GM12878 (cell line): ENCODE results near the gene DENND1B. TPM values are rescaled to one million over a fixed set of nuclear protein-coding genes. Genes with fewer than 3 reads are reported as not detected.

Source experiments
- ATAC-seq: fragments of 200-7000 bp; cut with Tn5 transposase; 3 replicates; pipeline ENCODE4 v1.9.1; 2020; ENCODE audit warnings: mild to moderate bottlenecking, moderate library complexity
- BruUV-seq: library from RNA; stranded (reverse); fragments of 400-500 nt; replicated peaks from 2 replicates; lab custom pipeline; 2021; lab: Mats Ljungman, UMichigan
- CTCF ChIA-PET: fragments of 300-600 bp; sonication (Branson Sonifier 250); formaldehyde crosslinking; extraction: SDS; loops from one replicate; lab custom pipeline; 2021; ENCODE audit warnings: inconsistent platforms; lab: Yijun Ruan, JAX
- POLR2A ChIA-PET: fragments of 350-600 bp; formaldehyde crosslinking; extraction: SDS; loops from one replicate; lab custom pipeline; 2021; ENCODE audit warnings: inconsistent platforms; lab: Charles Lee
- RAD21 ChIA-PET: fragments of 300-600 bp; sonication (Branson Sonifier 250); formaldehyde crosslinking; loops from one replicate; lab custom pipeline; 2023; ENCODE audit warnings: antibody characterized with exemption; ENCODE audit not compliant: unreplicated experiment; lab: Charles Lee
- SMC1A ChIA-PET: fragments of 300-600 bp; sonication (Branson Sonifier 250); formaldehyde crosslinking; loops from one replicate; lab custom pipeline; 2023; ENCODE audit not compliant: unreplicated experiment, uncharacterized antibody; lab: Charles Lee
- DNase-seq: peaks from one replicate; pipeline ENCODE4 v3.0.0-alpha.2; 2011; ENCODE audit warnings: low read depth, low spot score
- FAIRE-seq: peaks from 3 replicates; lab custom pipeline; 2011; peaks lifted over from hg19 to GRCh38; lab: Jason Lieb, UNC
- H2AFZ ChIP-seq: 2 replicates; pipeline ENCODE4 v1.6.0; 2011; ENCODE audit warnings: low read depth, low read length, control low read depth; ENCODE audit not compliant: control insufficient read depth
- H3K27ac ChIP-seq: 2 replicates; pipeline ENCODE4 v1.5.1; 2011; ENCODE audit warnings: control low read depth; ENCODE audit not compliant: control insufficient read depth, insufficient read depth
- H3K27me3 ChIP-seq, 2 experiments: replicated peaks in 1 of 2; 2 replicates each; pipeline versions ENCODE4 v1.6.0 to v1.6.1; 2011; ENCODE audit warnings: low read length in 1 of 2; ENCODE audit not compliant: control insufficient read depth in 2 of 2, insufficient read depth in 2 of 2
- H3K36me3 ChIP-seq, 2 experiments: 2 replicates each; pipeline ENCODE4 v1.5.1; 2011; ENCODE audit warnings: low read length in 1 of 2; ENCODE audit not compliant: control insufficient read depth in 2 of 2, insufficient read depth in 2 of 2
- H3K4me1 ChIP-seq: 2 replicates; pipeline ENCODE4 v1.6.1; 2011; ENCODE audit warnings: mild to moderate bottlenecking, low read length, moderate library complexity, mixed read lengths; ENCODE audit not compliant: control insufficient read depth, insufficient read depth
- H3K4me2 ChIP-seq: 2 replicates; pipeline ENCODE4 v1.6.0; 2011; ENCODE audit warnings: control low read depth; ENCODE audit not compliant: control insufficient read depth, insufficient read depth
- H3K4me3 ChIP-seq: fragments of 200-600 bp; sonication (generic); 2 replicates; pipeline ENCODE4 v1.5.1; 2016
- H3K79me2 ChIP-seq: 2 replicates; pipeline ENCODE4 v1.6.0; 2011; ENCODE audit warnings: low read length; ENCODE audit not compliant: control insufficient read depth, insufficient read depth
- H3K9ac ChIP-seq: 2 replicates; pipeline ENCODE4 v1.8.0; 2011; ENCODE audit warnings: low read length, control low read depth, mixed read lengths; ENCODE audit not compliant: control insufficient read depth, insufficient read depth
- H3K9me3 ChIP-seq: replicated peaks from 3 replicates; pipeline ENCODE4 v1.5.1; 2011; ENCODE audit warnings: mild to moderate bottlenecking, low read length; ENCODE audit not compliant: control insufficient read depth, insufficient read depth
- H4K20me1 ChIP-seq: 2 replicates; pipeline ENCODE4 v1.6.0; 2011; ENCODE audit not compliant: control insufficient read depth, insufficient read depth
- ATF2 ChIP-seq: IDR thresholded peaks from 2 replicates; pipeline ENCODE4 v1.6.1; 2012; ENCODE audit warnings: low read length, inconsistent platforms
- ESRRA ChIP-seq: IDR thresholded peaks from 2 replicates; pipeline ENCODE4 v1.6.1; 2012; ENCODE audit warnings: mild to moderate bottlenecking, low read length, improper control_type of control experiment
- GABPA ChIP-seq: IDR thresholded peaks from 2 replicates; pipeline ENCODE4 v1.6.1; 2014; ENCODE audit warnings: antibody characterized with exemption, low read depth, mild to moderate bottlenecking, inconsistent platforms
- HDGF ChIP-seq: fragments of 450-650 bp; IDR thresholded peaks from 2 replicates; pipeline ENCODE4 v1.6.1; 2016; ENCODE audit warnings: antibody characterized with exemption
- MEF2B ChIP-seq: fragments of 450-650 bp; IDR thresholded peaks from 2 replicates; pipeline ENCODE4 v1.6.1; 2018; ENCODE audit warnings: mild to moderate bottlenecking, moderate library complexity; ENCODE audit not compliant: partially characterized antibody, poor library complexity, severe bottlenecking
- MXI1 ChIP-seq: fragments of 150-350 bp; IDR thresholded peaks from 2 replicates; pipeline ENCODE4 v1.6.1; 2011; ENCODE audit warnings: low read depth, mild to moderate bottlenecking, inconsistent platforms, low read length, improper control_type of control experiment
- NFYA ChIP-seq: IDR thresholded peaks from 2 replicates; pipeline ENCODE4 v1.6.1; 2011; ENCODE audit warnings: low read depth, mild to moderate bottlenecking, low read length, improper control_type of control experiment, borderline replicate concordance
- POLR2AphosphoS2 ChIP-seq: IDR thresholded peaks from 2 replicates; pipeline ENCODE4 v1.6.1; 2011; ENCODE audit warnings: low read depth, mild to moderate bottlenecking, low read length, improper control_type of control experiment, moderate library complexity
- POU2F2 ChIP-seq: IDR thresholded peaks from 3 replicates; pipeline ENCODE4 v1.6.1; 2011; ENCODE audit warnings: low read depth, mild to moderate bottlenecking, low read length, borderline replicate concordance
- REST ChIP-seq: IDR thresholded peaks from 2 replicates; pipeline ENCODE4 v1.6.1; 2012; ENCODE audit warnings: mild to moderate bottlenecking, low read depth, low read length
- SMAD5 ChIP-seq: IDR thresholded peaks from 2 replicates; pipeline ENCODE4 v1.6.1; 2016; ENCODE audit warnings: antibody characterized with exemption, low read depth
- TBL1XR1 ChIP-seq: IDR thresholded peaks from 2 replicates; pipeline ENCODE4 v1.6.1; 2012; ENCODE audit warnings: low read depth, low read length, improper control_type of control experiment
- ZNF207 ChIP-seq: fragments of 450-650 bp; IDR thresholded peaks from 2 replicates; pipeline ENCODE4 v1.6.1; 2014; ENCODE audit warnings: antibody characterized with exemption, mild to moderate bottlenecking, borderline replicate concordance
- WGBS: methylation state at CpG from one replicate; pipeline ENCODE4 v1.1.6; 2016; ENCODE audit warnings: low lambda C conversion rate; ENCODE audit not compliant: insufficient replicate concordance, insufficient coverage; ENCODE audit errors: missing lambda C conversion rate; 5-methylcytosine and 5-hydroxymethylcytosine counted together
- in situ Hi-C: fragments of 300-500 bp; cut with MboI; formaldehyde crosslinking; loops from 9 replicates; pipeline ENCODE4 v1.14.3; 2018; ENCODE audit warnings: mixed read lengths
- intact Hi-C: fragments of 100-400 bp; cut with micrococcal nuclease; formaldehyde crosslinking; loops from one replicate; pipeline ENCODE4 v1.14.2; 2022; ENCODE audit not compliant: unreplicated experiment
- polyA plus RNA-seq, 11 experiments: library from polyadenylated mRNA; depleted of rRNA in 4 of 11; unstranded in 6 of 11; stranded (reverse) in 5 of 11; fragments of >200 nt; fragmentation: Nextera tagmentation in 4 of 11; fragmentation: Illumina TruSeq in 1 of 11; extraction: Ambion mirVana in 4 of 11; extraction: Trizol in 1 of 11; gene quantifications; 1 replicate in 1 of 11; 2 replicates in 10 of 11; pipeline versions ENCODE4 v1.2.1 to v1.2.3, GENCODE V29; 2011 to 2016; ENCODE audit warnings: inconsistent platforms in 2 of 11, missing spikeins in 2 of 11, low read depth in 1 of 11
- total RNA-seq, 4 experiments: library from RNA; depleted of rRNA in 3 of 4; stranded (reverse); fragments of >200 nt in 3 of 4; fragmentation: Illumina TruSeq in 1 of 4; extraction: Trizol in 1 of 4; gene quantifications; 2 replicates each; pipeline versions ENCODE4 v1.2.1 to v1.2.3, GENCODE V29; 2013 to 2021
- TF ChIP-seq, protein P1 (sequence below): IDR thresholded peaks from 2 replicates; pipeline ENCODE4 v1.6.1; 2012; ENCODE audit warnings: low read depth, low read length, improper control_type of control experiment

The DENND1B gene
- total and polyA plus RNA-seq, 10 of the 15 experiments (the other 5 are each of a cell fraction or from before 2014, with no cell fraction given): 1.7 to 10.7 (median 8.0) TPM

DNA sequence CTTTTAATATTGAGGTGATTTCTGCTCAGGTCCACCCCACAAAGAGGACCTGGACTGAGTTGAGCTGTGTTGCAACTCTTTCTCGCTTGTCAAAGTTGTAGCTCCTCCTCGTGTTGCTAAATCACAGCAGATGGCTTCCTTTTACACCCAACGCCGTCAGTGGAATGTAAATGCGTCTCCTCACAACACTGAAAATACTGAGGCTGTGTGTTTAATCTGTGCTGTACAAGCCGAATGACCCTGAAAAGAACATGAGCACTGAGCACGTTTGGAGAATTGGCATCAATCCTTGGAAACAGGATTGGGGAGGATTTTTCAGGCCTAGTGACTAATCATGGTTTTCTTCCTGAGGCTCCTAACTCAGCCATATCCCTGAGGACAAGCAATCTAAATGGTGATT, 311.2 kb downstream of the DENND1B start:
- RAD21 ChIA-PET: no interaction called here
- no peak overlapping the region for H3K9ac ChIP-seq
- no peak overlapping the region for H2AFZ ChIP-seq
- in situ Hi-C loops (no loop called here), intact Hi-C loops (no loop called here)
- 41% methylated on average over 7 of the region's 7 CpGs for whole genome bisulfite sequencing
- no peaks in the 10 kb centered on the region for H4K20me1 ChIP-seq
- no peak overlapping the region for H3K4me2 ChIP-seq
- SMC1A ChIA-PET: no interaction called here
- H3K79me2 ChIP-seq: no peaks in the 10 kb centered on the region
- ATAC-seq: no peak
- POLR2A ChIA-PET: no interaction called here
- H3K4me1 ChIP-seq: no peaks in the 10 kb centered on the region
- no peak overlapping the region for H3K4me3 ChIP-seq
- TF ChIP-seq POU2F2 (no peak), POLR2AphosphoS2 (no peak), HDGF (no peak), GABPA (no peak)
- TF ChIP-seq, protein P1, sequence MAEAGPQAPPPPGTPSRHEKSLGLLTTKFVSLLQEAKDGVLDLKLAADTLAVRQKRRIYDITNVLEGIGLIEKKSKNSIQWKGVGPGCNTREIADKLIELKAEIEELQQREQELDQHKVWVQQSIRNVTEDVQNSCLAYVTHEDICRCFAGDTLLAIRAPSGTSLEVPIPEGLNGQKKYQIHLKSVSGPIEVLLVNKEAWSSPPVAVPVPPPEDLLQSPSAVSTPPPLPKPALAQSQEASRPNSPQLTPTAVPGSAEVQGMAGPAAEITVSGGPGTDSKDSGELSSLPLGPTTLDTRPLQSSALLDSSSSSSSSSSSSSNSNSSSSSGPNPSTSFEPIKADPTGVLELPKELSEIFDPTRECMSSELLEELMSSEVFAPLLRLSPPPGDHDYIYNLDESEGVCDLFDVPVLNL: no peak
- FAIRE-seq: no peak
- H3K27ac ChIP-seq: no peak overlapping the region
- no peak for DNase-seq
- BruUV-seq: no TSS peak
- H3K9me3 ChIP-seq: no peaks in the 10 kb centered on the region
- H3K27me3 ChIP-seq: no peaks in the 10 kb centered on the region
- CTCF ChIA-PET: no interaction called here
- no peaks in the 10 kb centered on the region for H3K36me3 ChIP-seq

DNA sequence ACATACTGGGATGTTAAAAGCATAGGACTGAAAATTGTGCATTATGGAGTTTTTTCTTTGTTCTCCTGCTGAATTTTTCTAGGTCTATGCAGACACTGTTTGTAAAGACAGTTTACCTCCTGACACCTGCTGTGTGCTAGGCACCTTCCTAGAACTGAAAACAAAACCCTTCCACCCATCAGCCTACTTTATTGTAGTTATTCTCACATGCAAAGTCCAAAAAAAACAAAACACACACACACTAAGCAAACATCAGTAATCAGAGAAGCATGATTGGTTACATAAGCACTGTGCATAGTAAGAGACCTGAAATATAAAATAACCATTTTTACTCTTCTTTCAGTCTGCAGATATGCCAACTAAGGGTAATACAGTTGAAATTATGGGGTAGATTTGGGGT, 312.1 kb downstream of the DENND1B start:
- RAD21 ChIA-PET: no interaction called here
- DNase-seq: no peak
- no peak overlapping the region for H2AFZ ChIP-seq
- ATAC-seq: no peak
- SMC1A ChIA-PET: no interaction called here
- no peak overlapping the region for H3K4me2 ChIP-seq
- H3K27ac ChIP-seq: no peak overlapping the region
- no peaks in the 10 kb centered on the region for H3K27me3 ChIP-seq
- no peaks in the 10 kb centered on the region for H3K36me3 ChIP-seq
- no peak overlapping the region for H3K9ac ChIP-seq
- H3K4me3 ChIP-seq: no peak overlapping the region
- BruUV-seq: no TSS peak
- POLR2A ChIA-PET: no interaction called here
- no peaks in the 10 kb centered on the region for H4K20me1 ChIP-seq
- H3K9me3 ChIP-seq: no peaks in the 10 kb centered on the region
- intact Hi-C loops (no loop called here), in situ Hi-C loops (no loop called here)
- H3K4me1 ChIP-seq: no peaks in the 10 kb centered on the region
- CTCF ChIA-PET: no interaction called here
- FAIRE-seq: no peak
- no peaks in the 10 kb centered on the region for H3K79me2 ChIP-seq
- TF ChIP-seq GABPA: no peak
- TF ChIP-seq ATF2: no peak
- no peak for TF ChIP-seq REST
- no peak for TF ChIP-seq TBL1XR1
- TF ChIP-seq NFYA: no peak
- no peak for TF ChIP-seq ZNF207
- no peak for TF ChIP-seq ESRRA
- no peak for TF ChIP-seq SMAD5
- TF ChIP-seq MEF2B: no peak
- TF ChIP-seq MXI1: no peak
